Measurements from ENCODE around the gene TOMM70. TPM values are rescaled to one million over a fixed set of nuclear protein-coding genes. Genes with fewer than 3 reads are reported as not detected.

Gene TOMM70
- total and polyA plus RNA-seq, 8 donors: 8.4 to 26.3 (median 17.9) TPM

DNA sequence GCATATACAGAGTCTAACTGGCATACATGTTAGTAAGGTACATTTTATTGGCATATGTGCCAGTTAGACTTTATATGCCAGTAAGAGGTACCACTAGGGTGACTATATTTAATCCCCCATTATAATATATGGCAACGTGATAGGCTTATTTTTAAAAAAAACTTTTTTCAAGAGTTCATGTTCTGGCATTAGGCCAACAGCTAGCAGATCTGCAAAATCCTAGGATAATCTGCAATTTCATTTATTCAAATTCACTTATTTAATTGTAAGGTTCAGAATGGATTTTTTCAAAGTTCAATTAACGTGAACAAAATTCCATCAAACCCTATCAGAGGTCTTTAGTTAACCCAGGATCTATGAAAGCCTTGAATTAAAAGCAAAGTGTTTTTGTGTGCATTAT lies 34.5 kb downstream of the TOMM70 start:
- Histone ChIP-seq H3K4me1 (no peaks in the 10 kb centered on the region), H3K9me3 (no peaks in the 10 kb centered on the region), H3K36me3 (peaks cover 0 to 21% (median 5%) of the 10 kb centered on the region in 3 donors), H3K4me3 (no peak overlapping the region), H3K27me3 (no peaks in the 10 kb centered on the region), H3K27ac (no peak overlapping the region)
- intact Hi-C loops (cut with DNase I): no loop called here
- DNase-seq: no peak
- ATAC-seq: no peak
- WGBS, 2 donors: 75 to 86% methylated on average over 2 of the region's 2 CpGs
- no peak for FAIRE-seq
- TF ChIP-seq, protein P1, sequence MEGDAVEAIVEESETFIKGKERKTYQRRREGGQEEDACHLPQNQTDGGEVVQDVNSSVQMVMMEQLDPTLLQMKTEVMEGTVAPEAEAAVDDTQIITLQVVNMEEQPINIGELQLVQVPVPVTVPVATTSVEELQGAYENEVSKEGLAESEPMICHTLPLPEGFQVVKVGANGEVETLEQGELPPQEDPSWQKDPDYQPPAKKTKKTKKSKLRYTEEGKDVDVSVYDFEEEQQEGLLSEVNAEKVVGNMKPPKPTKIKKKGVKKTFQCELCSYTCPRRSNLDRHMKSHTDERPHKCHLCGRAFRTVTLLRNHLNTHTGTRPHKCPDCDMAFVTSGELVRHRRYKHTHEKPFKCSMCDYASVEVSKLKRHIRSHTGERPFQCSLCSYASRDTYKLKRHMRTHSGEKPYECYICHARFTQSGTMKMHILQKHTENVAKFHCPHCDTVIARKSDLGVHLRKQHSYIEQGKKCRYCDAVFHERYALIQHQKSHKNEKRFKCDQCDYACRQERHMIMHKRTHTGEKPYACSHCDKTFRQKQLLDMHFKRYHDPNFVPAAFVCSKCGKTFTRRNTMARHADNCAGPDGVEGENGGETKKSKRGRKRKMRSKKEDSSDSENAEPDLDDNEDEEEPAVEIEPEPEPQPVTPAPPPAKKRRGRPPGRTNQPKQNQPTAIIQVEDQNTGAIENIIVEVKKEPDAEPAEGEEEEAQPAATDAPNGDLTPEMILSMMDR (IDR thresholded peaks at IDR 0.05): no peak

DNA sequence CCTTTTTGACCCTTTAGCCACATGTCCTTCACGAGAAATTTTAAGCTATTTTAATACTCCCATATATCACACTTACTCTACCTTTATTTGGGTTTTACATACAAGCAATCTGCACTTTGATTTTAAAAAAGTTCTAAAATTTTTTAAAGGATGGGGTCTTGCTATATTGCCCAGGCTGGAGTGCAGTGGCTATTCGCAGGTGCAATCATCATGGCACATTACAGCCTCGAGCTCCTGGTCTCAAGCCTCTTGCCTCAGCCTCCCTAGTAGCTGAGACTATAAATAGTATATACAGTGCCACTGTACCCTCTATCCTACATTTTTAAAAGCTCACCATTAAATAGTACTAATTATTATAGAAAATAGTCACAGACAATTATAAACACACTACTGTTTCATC lies 36.5 kb downstream of the TOMM70 start:
- FAIRE-seq: no peak
- Histone ChIP-seq H3K36me3 (peaks cover 0 to 19% (median 5%) of the 10 kb centered on the region in 3 donors), H3K9me3 (no peaks in the 10 kb centered on the region), H3K4me3 (no peak overlapping the region), H3K27me3 (no peaks in the 10 kb centered on the region), H3K27ac (no peak overlapping the region), H3K4me1 (no peaks in the 10 kb centered on the region)
- DNase-seq: no peak
- ATAC-seq: no peak
- TF ChIP-seq, protein P1 (IDR thresholded peaks at IDR 0.05): no peak
- intact Hi-C loops (cut with DNase I): no loop called here
- 94 to 96% methylated on average over 3 of the region's 3 CpGs for WGBS, 2 donors

DNA sequence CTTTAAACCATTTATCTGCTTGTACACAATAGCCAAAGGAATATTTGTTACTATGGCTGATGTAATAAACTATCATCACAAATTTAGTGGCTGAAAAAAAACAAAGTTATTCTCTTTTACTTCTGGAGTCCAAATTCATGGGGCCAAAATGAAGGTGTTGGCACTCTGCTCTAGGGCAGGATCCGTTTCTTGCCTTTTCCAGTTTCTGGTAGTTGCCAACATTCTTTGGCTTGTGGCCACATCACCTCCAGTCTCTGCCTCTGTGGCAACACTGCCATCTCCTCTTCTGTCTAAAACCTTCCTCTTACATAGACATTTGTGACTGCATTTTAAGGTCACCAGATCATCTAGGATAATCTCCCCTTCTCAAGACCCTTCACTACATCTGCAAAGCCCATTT lies 39.0 kb downstream of the TOMM70 start:
- H3K36me3 ChIP-seq: peaks cover 0 to 11% (median 5%) of the 10 kb centered on the region in 3 donors
- no peaks in the 10 kb centered on the region for H3K9me3 ChIP-seq
- FAIRE-seq: no peak

DNA sequence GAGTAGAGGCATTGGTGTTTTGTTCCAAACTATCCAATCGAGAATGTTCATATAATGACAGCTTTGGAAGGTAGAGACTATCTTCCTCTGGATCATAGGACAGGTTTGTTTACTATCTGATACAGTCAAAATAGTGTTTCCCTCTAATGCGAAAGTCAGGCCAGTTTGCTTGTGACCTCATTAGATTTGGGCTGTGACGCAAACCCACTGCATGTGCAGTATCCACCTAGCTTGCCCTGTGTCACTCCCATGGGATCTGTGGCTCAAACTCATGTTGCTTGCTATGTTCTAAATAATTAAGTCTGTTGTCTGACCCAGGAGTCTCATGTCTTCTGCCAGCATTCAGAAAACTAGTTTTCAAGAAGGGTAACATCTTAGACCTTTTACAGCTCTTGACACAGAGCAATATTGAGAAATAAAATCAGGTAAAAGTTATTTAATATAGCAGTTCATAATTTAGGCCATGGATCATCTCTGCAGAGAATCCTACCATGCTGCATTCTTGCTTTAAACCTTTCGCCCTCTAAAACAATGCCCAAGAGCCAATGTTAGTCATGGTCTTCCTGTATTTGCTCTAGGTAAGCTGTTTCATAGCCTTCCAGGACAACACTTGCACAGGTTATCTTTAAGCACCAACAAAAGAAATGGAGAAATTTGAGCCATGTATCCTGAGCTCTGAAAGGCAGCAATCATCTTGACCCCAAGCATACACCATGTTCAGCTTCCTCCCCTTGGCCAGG lies 40.0 kb downstream of the TOMM70 start:
- no peak for ATAC-seq
- no peak for DNase-seq
- Histone ChIP-seq H3K36me3 (peaks cover 0 to 9% (median 5%) of the 10 kb centered on the region in 3 donors), H3K27ac (no peak overlapping the region), H3K4me1 (no peaks in the 10 kb centered on the region), H3K27me3 (no peaks in the 10 kb centered on the region), H3K9me3 (no peaks in the 10 kb centered on the region), H3K4me3 (no peak overlapping the region)
- intact Hi-C loops (cut with DNase I): no loop called here
- TF ChIP-seq, protein P1 (IDR thresholded peaks at IDR 0.05): no peak
- FAIRE-seq: no peak
- 93 to 94% methylated on average over 4 of the region's 4 CpGs for WGBS, 2 donors

More for the DNA sequence above, 39.0 kb downstream of the TOMM70 start:
- no peaks in the 10 kb centered on the region for H3K27me3 ChIP-seq
- intact Hi-C loops (cut with DNase I): no loop called here
- H3K4me3 ChIP-seq: no peak overlapping the region
- TF ChIP-seq, protein P1 (IDR thresholded peaks at IDR 0.05): no peak
- ATAC-seq: no peak
- no peak for DNase-seq
- no peaks in the 10 kb centered on the region for H3K4me1 ChIP-seq
- H3K27ac ChIP-seq: no peak overlapping the region
- WGBS, 2 donors: 71 to 77% methylated on average over 1 of the region's 1 CpG

DNA sequence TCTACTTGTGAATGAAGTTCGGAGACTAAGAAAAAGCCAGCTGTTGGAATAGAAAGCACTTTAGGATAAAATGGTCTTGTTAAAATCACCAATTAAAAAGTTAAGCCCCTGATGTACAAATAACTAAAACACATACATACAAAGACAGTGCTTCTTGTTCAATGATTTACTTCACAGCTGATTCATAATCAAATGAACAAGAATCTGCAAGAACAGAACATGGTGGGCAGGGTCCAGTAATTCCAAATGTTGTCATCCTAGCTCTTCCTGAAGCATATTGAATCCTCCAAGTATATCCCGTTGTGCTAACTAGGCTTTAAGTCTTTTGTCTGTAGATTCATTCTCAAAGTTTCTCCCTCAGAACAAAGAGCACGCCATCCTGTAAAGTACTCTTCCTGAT lies 41.9 kb downstream of the TOMM70 start:
- no peaks in the 10 kb centered on the region for H3K27me3 ChIP-seq
- no peak overlapping the region for H3K27ac ChIP-seq
- intact Hi-C loops (cut with DNase I): no loop called here
- no peak overlapping the region for H3K4me3 ChIP-seq
- ATAC-seq (no peak), DNase-seq (no peak), FAIRE-seq (no peak)
- H3K9me3 ChIP-seq: no peaks in the 10 kb centered on the region
- H3K36me3 ChIP-seq: peaks cover 0 to 14% (median 0%) of the 10 kb centered on the region in 3 donors
- TF ChIP-seq, protein P1 (IDR thresholded peaks at IDR 0.05): no peak
- H3K4me1 ChIP-seq: no peaks in the 10 kb centered on the region
- WGBS, 2 donors: 92% methylated on average over 3 of the region's 3 CpGs
